ENCODE data around the gene C19orf38.

Gene C19orf38

GRCh38 chr19:10848230-10848856 is at the start of gene C19orf38:
Gene C19orf38 (plus strand): TSS chr19:10848415. CDS start chr19:10848509, 94 bp downstream.
- TF ChIP-seq ZC3H10 (CRISPR knock-in tag; IDR thresholded peaks at IDR 0.05): no peak
- TF ChIP-seq ARNTL (CRISPR knock-in tag; IDR thresholded peaks at IDR 0.05; ENCODE audit: borderline replicate concordance, low read depth): no peak
- TF ChIP-seq POU6F1 (CRISPR knock-in tag; IDR thresholded peaks at IDR 0.05; ENCODE audit: borderline replicate concordance, low read depth): no peak
- no peak for TF ChIP-seq TOX (CRISPR knock-in tag; IDR thresholded peaks at IDR 0.05; ENCODE audit: borderline replicate concordance)
- TF ChIP-seq RARB (CRISPR knock-in tag; IDR thresholded peaks at IDR 0.05): no peak
- TF ChIP-seq BACH2 (CRISPR knock-in tag; IDR thresholded peaks at IDR 0.05; ENCODE audit: borderline replicate concordance): no peak
- no peak for TF ChIP-seq SNAI2 (CRISPR knock-in tag; IDR thresholded peaks at IDR 0.05)
- TF ChIP-seq PATZ1 (CRISPR knock-in tag; IDR thresholded peaks at IDR 0.05; ENCODE audit: borderline replicate concordance): no peak
- TF ChIP-seq CSDC2 (CRISPR knock-in tag; IDR thresholded peaks at IDR 0.05): no peak
- TF ChIP-seq ESRRG (CRISPR knock-in tag; IDR thresholded peaks at IDR 0.05): no peak
- no peak for TF ChIP-seq TCF4 (CRISPR knock-in tag; IDR thresholded peaks at IDR 0.05; ENCODE audit: borderline replicate concordance)
- TF ChIP-seq PPARA (CRISPR knock-in tag; IDR thresholded peaks at IDR 0.05; ENCODE audit: borderline replicate concordance): no peak
- no peak for TF ChIP-seq CSRNP3 (CRISPR knock-in tag; IDR thresholded peaks at IDR 0.05)
- no peak for TF ChIP-seq CREB5 (CRISPR knock-in tag; IDR thresholded peaks at IDR 0.05; ENCODE audit: low read depth)
- no peak for ATAC-seq

- TF ChIP-seq POU6F1 (CRISPR knock-in tag; IDR thresholded peaks at IDR 0.05; ENCODE audit: borderline replicate concordance, low read depth): no peak
- TF ChIP-seq GLIS3 (CRISPR knock-in tag; IDR thresholded peaks at IDR 0.05): no peak
- no peak for TF ChIP-seq ZFP30 (CRISPR knock-in tag; IDR thresholded peaks at IDR 0.05)
- no peak for TF ChIP-seq ZFP3 (CRISPR knock-in tag; IDR thresholded peaks at IDR 0.05)
- TF ChIP-seq ZNF565 (CRISPR knock-in tag; conservative IDR thresholded peaks at IDR 0.05; ENCODE audit: low read depth): no peak
- no peak for TF ChIP-seq ZNF70 (CRISPR knock-in tag; IDR thresholded peaks at IDR 0.05)
- TF ChIP-seq BACH2 (CRISPR knock-in tag; IDR thresholded peaks at IDR 0.05; ENCODE audit: borderline replicate concordance): no peak
- TF ChIP-seq CREB5 (CRISPR knock-in tag; IDR thresholded peaks at IDR 0.05; ENCODE audit: low read depth): no peak
- TF ChIP-seq PPARA (CRISPR knock-in tag; IDR thresholded peaks at IDR 0.05; ENCODE audit: borderline replicate concordance): no peak
- no peak for TF ChIP-seq ARNTL (CRISPR knock-in tag; IDR thresholded peaks at IDR 0.05; ENCODE audit: borderline replicate concordance, low read depth)
- TF ChIP-seq TOX (CRISPR knock-in tag; IDR thresholded peaks at IDR 0.05; ENCODE audit: borderline replicate concordance): no peak
- TF ChIP-seq ZNF8 (CRISPR knock-in tag; IDR thresholded peaks at IDR 0.05): no peak
- TF ChIP-seq ZC3H10 (CRISPR knock-in tag; IDR thresholded peaks at IDR 0.05): no peak
- no peak for TF ChIP-seq RARB (CRISPR knock-in tag; IDR thresholded peaks at IDR 0.05)
- TF ChIP-seq TCF4 (CRISPR knock-in tag; IDR thresholded peaks at IDR 0.05; ENCODE audit: borderline replicate concordance): no peak
- TF ChIP-seq ISL1 (CRISPR knock-in tag; IDR thresholded peaks at IDR 0.05): no peak
- no peak for ATAC-seq
These were observed 47.7 kb upstream of the C19orf38 start for GRCh38 chr19:10800488-10800887.

All from SK-N-SH treated with all-trans-retinoic acid at 6 μM for 48 hours (cell line).